ENCODE measurements around the gene SYNJ1.

- TF ChIP-seq CTCF (IDR thresholded peaks at IDR 0.05), result no peak
- no peak for TF ChIP-seq EZH2phosphoT487 (IDR thresholded peaks at IDR 0.05)
Measured at GRCh38 chr21:32708069-32708468, 19.7 kb downstream of the SYNJ1 start.

Data from neural progenitor cell (in vitro differentiated cells).